ENCODE results near the gene UNK.

DNA sequence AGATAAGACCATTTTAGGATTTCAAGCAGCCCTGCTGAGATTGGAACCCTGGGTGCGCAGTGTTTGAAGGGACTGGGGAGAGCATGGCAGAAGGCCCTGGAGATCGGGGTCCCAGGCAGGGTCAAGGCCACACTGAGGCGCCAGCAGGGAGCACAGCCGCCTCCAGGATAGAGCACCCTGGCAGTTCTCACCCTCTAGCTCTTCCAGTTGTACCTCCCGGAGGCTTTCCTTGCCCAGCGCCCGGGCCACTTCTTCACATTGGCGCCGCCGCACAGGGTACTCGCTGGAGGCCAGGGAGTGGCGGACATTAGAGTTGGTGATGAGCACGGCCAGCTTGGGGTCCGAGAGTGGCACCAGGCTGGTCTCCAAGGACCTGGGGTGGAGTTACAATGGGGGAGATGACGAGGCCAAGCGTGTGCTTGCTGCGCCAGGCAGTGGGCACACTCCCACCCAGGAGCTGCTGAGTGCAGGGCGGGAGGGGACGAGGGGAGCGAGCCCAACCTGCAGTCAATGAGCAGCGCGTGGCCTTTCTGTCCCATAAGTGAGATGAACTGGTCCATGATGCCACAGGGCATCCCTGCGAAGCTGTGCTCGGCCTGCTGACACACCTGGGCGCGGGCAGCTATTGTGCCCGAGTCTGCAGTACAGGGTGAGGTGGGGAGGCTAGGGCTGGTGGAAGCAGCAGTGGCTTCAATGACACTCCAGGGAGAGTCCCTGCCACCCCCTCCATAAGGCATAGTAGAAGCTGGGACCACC is 21.9 kb upstream of the UNK start:
- no peak for TF ChIP-seq TAF1 (conservative IDR thresholded peaks at IDR 0.05)
- TF ChIP-seq, protein P1, sequence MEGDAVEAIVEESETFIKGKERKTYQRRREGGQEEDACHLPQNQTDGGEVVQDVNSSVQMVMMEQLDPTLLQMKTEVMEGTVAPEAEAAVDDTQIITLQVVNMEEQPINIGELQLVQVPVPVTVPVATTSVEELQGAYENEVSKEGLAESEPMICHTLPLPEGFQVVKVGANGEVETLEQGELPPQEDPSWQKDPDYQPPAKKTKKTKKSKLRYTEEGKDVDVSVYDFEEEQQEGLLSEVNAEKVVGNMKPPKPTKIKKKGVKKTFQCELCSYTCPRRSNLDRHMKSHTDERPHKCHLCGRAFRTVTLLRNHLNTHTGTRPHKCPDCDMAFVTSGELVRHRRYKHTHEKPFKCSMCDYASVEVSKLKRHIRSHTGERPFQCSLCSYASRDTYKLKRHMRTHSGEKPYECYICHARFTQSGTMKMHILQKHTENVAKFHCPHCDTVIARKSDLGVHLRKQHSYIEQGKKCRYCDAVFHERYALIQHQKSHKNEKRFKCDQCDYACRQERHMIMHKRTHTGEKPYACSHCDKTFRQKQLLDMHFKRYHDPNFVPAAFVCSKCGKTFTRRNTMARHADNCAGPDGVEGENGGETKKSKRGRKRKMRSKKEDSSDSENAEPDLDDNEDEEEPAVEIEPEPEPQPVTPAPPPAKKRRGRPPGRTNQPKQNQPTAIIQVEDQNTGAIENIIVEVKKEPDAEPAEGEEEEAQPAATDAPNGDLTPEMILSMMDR (IDR thresholded peaks at IDR 0.05; ENCODE audit: low read depth, low read length, missing input control), result no peak
- TF ChIP-seq, protein P2, sequence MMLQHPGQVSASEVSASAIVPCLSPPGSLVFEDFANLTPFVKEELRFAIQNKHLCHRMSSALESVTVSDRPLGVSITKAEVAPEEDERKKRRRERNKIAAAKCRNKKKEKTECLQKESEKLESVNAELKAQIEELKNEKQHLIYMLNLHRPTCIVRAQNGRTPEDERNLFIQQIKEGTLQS (IDR thresholded peaks at IDR 0.05), result no peak
- no peak for TF ChIP-seq RXRA (IDR thresholded peaks at IDR 0.05)
- TF ChIP-seq, protein P3, sequence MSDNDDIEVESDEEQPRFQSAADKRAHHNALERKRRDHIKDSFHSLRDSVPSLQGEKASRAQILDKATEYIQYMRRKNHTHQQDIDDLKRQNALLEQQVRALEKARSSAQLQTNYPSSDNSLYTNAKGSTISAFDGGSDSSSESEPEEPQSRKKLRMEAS (IDR thresholded peaks at IDR 0.05), result no peak
- no peak for TF ChIP-seq FOXA1 (IDR thresholded peaks at IDR 0.05)
- no peak for TF ChIP-seq YY1 (IDR thresholded peaks at IDR 0.05)
- TF ChIP-seq RAD21 (IDR thresholded peaks at IDR 0.05), result no peak
- TF ChIP-seq, protein P4, sequence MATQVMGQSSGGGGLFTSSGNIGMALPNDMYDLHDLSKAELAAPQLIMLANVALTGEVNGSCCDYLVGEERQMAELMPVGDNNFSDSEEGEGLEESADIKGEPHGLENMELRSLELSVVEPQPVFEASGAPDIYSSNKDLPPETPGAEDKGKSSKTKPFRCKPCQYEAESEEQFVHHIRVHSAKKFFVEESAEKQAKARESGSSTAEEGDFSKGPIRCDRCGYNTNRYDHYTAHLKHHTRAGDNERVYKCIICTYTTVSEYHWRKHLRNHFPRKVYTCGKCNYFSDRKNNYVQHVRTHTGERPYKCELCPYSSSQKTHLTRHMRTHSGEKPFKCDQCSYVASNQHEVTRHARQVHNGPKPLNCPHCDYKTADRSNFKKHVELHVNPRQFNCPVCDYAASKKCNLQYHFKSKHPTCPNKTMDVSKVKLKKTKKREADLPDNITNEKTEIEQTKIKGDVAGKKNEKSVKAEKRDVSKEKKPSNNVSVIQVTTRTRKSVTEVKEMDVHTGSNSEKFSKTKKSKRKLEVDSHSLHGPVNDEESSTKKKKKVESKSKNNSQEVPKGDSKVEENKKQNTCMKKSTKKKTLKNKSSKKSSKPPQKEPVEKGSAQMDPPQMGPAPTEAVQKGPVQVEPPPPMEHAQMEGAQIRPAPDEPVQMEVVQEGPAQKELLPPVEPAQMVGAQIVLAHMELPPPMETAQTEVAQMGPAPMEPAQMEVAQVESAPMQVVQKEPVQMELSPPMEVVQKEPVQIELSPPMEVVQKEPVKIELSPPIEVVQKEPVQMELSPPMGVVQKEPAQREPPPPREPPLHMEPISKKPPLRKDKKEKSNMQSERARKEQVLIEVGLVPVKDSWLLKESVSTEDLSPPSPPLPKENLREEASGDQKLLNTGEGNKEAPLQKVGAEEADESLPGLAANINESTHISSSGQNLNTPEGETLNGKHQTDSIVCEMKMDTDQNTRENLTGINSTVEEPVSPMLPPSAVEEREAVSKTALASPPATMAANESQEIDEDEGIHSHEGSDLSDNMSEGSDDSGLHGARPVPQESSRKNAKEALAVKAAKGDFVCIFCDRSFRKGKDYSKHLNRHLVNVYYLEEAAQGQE (IDR thresholded peaks at IDR 0.05), result no peak
